ENCODE data around the gene PFAS.

DNA sequence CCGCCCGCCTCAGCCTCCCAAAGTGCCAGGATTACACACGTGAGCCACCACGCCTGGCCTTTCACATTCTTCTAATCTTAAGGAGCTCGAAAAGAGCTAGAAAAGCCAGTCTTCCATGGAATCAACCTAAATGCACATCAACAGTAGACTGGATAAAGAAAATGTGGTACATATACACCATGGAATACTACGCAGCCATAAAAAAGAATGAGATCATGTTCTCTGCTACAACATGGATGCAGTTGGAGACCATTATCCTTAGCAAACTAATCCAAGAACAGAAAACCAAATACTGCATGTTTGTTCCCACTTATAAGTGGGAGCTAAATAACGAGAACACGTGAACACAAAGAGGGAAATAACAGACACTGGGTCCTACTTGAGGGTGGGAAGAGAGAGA lies 4.3 kb upstream of the PFAS start:
- TF ChIP-seq POLR2A (IDR thresholded peaks at IDR 0.05; ENCODE audit: low read depth, low read length), result no peak
- TF ChIP-seq SPI1 (IDR thresholded peaks at IDR 0.05; ENCODE audit: low read depth, low read length), result no peak
